HG03432 (cell line): Measurements from ENCODE around the gene TMEM106A.
"Not testable (repeated sequence)": the region's sequence is repeated elsewhere in the genome, so short reads cannot be mapped to it uniquely, and the experiment has no call there.

Experiments
- ATAC-seq: cut with Tn5 transposase; IDR thresholded peaks from one replicate; pipeline ENCODE4 v1.9.1; 2021; ENCODE audit warnings: mild to moderate bottlenecking, moderate library complexity; ENCODE audit not compliant: unreplicated experiment

The TMEM106A gene

GRCh38 chr17:43215341-43215740 is 3.7 kb downstream of the TMEM106A start:
- no peak for ATAC-seq

DNA sequence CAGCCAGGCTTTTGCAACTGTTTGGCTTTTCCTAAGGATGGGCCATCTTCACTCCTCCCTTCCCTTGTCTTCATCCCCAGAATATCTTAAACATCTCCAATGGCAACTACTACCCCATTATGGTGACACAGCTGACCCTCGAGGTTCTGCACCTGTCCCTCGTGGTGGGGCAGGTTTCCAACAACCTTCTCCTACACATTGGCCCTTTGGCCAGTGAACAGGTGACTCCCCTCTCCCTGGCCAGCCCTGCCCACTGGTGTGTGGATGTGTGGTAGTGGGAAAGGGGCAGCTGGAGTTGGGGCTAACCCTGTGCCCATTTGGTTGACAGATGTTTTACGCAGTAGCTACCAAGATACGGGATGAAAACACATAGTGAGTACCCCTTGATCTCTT is 4.7 kb downstream of the TMEM106A start:
- ATAC-seq = no peak

GRCh38 chr17:43216762-43217613 is 5.3 kb downstream of the TMEM106A start:
- ATAC-seq = no peak

- ATAC-seq = no peak
Measured at GRCh38 chr17:43217614-43218087, 6.0 kb downstream of the TMEM106A start.

DNA sequence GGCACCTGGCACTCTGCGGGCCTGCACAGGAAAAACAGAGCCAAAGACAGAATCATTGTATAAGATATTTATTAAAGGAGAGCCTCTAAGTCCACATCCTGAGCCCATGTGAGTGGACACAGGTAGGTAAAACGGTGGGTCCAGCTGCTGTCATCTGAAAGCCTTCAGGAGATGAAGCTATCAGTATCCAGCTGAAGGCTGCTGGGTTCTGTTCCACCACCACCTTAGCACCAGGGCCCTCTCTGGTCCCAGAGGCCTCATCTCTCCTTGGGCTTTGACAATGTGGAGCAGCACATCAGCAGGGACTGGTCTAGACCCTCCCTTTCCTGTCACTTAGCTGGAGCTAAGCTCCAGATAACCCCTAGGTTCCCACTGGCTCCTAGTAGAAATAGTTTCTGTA is 7.3 kb downstream of the TMEM106A start:
- ATAC-seq = no peak

GRCh38 chr17:43219746-43220380 is 8.2 kb downstream of the TMEM106A start:
- ATAC-seq = no peak

DNA sequence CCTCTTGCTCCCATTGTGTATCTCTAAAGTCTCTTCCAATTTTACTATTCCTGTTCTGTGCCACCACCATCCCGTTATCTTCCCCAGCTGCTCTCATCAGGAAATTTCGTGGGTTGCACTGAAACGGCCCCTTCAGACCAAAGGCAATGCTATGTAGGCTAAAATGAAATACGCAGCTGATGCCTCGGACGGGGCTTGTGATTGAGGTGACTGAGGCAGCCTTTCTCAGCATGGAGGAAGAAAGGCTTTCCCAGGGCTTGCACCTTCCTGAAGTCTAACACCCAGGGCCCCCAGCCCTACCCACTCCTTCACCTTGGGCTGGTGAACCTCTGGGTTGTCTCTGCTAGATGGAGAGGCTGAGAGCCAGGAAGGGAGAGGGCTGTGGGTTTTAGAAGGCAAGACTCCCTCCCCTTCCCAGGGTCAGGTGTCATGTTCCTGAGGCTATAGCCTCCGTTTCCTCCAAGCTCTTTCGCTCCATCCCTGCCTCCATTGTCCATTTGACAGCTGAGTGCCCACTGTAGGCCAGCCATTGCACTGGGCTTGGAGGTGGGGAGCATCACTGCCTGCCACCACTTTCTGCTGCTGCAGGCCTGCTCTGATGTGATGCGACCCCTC is 8.9 kb downstream of the TMEM106A start:
- no peak for ATAC-seq

DNA sequence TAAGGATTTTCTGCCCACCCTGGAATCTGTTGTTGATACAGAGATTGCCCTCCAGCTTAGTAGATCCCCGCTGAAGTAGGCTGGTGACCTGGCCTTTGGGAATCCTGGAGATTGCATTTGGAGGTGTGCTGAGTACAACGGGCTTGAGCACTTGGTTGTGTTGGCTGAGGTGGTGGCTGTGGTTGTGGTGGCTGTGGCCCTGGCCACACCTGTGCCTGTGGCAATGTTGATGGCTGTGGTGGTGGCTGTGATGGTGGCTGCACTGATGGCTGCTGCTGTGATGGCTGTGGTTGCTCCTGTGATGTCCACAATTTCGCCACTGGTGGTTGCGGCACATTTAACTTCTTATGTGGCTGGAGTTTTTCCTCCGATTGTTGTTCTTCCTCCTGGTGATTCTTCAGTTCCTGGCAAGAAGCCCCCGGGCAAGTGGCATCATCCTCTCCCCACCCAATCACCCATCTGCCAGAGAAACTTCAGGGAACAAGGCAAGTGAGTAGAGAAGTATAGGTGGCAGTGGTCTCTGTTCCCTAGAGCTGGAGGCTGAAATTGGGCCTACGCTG is 12.6 kb downstream of the TMEM106A start:
- ATAC-seq = no peak

- ATAC-seq = no peak
Measured at GRCh38 chr17:43226393-43226792, 14.7 kb downstream of the TMEM106A start.

DNA sequence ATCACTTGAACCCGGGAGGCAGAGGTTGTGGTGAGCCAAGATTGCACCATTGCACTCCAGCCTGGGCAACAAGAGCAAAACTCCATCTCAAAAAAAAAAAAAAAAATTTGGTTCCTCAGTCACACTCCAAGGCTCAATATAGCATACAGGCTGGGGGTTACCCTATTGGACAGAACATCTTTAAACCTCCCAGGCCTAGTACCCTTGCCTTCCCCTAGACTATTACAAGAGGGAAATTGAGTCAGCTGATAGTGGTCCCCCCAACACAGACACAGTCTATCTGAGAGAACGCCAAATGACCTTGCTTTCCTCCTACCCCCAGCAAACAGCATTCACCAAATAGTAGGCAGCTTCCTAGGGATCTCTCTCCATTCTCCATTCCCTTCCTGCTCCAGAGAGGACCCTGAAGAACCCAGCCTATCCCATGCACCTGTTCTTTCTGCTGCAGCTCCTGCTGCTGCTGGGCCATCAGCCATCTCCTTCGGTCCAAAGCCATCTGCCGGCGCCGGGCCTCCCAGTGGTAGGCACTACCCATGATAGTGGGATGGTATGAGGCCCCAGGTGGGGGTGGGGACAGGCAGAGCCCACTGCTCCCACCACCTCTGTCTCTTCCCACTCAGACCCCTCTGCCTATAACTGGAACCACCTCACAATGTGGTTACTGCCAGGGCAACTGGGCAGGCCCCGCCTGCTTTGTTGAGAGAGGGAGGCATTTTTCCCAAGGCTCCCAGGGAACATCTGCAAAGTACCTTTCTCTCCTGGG is 16.5 kb downstream of the TMEM106A start, which contains the start of gene CCDC200:
Gene CCDC200 (minus strand): TSS at position 604 of the 763 bp plus-strand sequence. CDS start 69 bp downstream, at position 535.
- not testable (repeated sequence) for ATAC-seq

DNA sequence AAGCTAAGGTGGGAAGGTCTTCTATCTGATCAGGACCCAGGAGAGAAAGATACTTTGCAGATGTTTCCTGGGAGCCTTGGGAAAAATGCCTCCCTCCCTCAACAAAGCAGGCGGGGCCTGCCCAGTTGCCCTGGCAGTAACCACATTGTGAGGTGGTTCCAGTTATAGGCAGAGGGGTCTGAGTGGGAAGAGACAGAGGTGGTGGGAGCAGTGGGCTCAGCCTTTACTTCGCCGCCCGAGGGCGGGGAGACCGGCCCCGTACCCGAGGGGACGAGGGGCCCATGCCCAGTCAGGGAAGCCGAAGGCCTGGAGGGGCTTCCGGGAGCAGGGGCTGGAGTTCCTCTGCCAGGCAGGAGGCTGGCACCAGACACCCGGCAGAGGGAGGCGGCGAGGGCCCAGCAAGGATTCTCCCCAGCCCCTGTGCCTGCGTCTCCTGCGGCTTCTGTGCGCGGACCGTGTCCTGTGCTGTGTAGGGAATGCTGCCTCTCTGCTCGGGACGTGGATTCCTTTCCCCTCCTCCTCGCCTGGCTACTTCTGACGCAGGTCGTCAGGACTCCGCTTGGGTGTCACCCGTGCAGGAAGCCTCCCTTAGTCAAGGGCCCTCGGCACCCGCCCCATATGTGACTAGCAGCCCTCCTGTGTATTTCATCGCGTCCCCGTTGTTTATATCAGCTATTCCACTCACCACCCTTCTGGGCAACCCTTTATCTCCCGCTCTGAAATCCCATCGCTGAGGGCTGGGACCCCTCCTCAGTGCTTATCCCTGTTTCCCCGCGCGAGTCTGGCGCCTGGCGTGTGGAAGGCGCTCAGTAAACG is 19.7 kb downstream of the TMEM106A start:
- ATAC-seq = not testable (repeated sequence)

DNA sequence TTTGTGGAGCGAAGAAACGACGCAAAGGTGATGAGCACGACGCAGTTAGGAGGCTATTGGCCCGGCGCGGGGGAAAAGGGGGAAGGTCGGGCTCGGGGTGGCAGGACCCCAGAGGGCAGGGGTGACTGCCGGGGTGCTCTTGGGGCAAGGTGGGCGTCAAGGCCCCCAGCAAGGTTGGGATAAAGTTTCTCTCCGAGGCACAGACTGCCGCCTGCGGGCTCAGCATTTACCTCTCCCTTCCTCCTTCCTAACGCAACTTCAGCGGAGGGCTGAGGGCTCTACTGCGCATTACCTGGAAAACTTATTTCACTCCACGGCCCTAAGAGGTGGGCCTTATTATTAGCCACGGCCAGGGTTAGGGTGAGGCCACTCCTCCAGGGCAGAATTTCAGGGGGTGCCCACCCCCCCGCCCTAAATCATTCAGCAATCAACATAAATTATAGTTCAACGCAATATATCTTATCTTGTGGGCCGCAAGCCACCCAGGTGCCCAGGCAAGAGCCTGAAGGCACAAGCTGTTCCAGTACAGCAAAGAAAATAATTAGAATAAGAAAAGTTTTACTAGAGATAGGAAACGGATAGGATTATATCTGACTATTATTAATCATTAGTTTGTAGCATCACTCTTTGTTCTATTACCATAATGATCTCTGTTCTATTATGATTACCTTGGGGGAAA is 20.5 kb downstream of the TMEM106A start:
- not testable (repeated sequence) for ATAC-seq

DNA sequence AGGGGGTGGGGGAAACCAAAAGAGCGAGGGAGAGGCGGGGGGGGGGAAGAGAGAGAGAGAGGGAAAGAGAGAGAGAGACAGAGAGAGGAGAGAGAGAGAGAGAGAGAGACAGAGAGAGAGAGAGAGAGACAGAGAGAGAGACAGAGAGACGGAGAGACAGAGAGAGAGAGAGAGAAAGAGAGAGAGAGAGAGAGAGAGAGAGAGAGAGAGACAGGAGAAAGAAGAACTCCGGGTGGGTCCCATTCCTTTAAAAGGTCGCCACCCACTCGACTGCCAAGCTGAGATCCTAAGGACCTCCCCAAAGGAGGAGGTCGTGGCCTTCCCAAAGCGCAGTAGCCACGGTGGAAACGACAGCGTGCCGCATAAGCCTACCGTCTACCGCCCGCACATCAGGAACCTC is 21.6 kb downstream of the TMEM106A start:
- ATAC-seq = not testable (repeated sequence)

DNA sequence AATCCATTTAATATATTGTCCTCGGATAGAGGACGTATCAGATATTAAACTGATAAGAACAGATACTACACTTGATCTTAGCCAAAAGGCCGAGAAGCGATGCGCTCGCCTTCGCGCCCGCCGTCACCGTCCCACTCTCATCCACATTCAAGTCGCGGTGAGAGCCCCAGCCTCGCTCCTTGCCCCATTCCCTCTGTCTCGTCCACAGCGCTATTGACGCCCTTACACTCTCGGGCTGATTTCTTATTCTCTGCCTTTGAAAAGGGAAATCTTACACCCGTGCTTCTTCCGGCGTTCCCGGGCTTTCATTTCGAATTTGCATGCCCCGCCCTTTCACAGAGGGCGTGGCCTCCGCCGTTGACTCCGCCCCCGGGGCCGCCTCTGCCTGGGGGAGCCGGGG is 22.2 kb downstream of the TMEM106A start, which contains the start of gene RNU2-1:
Gene RNU2-1 (minus strand): TSS at position 101 of the 400 bp plus-strand sequence.
- ATAC-seq = not testable (repeated sequence)

GRCh38 chr17:43239597-43239996 is 27.9 kb downstream of the TMEM106A start:
- ATAC-seq = not testable (repeated sequence)

GRCh38 chr17:43240596-43241352 is 29.1 kb downstream of the TMEM106A start:
- ATAC-seq = not testable (repeated sequence)

DNA sequence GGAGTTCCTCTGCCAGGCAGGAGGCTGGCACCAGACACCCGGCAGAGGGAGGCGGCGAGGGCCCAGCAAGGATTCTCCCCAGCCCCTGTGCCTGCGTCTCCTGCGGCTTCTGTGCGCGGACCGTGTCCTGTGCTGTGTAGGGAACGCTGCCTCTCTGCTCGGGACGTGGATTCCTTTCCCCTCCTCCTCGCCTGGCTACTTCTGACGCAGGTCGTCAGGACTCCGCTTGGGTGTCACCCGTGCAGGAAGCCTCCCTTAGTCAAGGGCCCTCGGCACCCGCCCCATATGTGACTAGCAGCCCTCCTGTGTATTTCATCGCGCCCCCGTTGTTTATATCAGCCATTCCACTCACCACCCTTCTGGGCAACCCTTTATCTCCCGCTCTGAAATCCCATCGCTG is 34.8 kb downstream of the TMEM106A start:
- not testable (repeated sequence) for ATAC-seq
